Upper lobe of left lung (tissue), 4 donors: Measurements from ENCODE around the gene CABLES2.

Experiments
- CTCF ChIP-seq, 6 experiments: fragments of 450-650 bp in 4 of 6; fragments of 200-600 bp in 2 of 6; sonication (generic) in 2 of 6; IDR thresholded peaks; one replicate each; pipeline ENCODE4 v1.5.1; 2016 to 2019; ENCODE audit warnings: antibody characterized with exemption in 6 of 6
- EP300 ChIP-seq, 4 donors: sonication (generic); formaldehyde crosslinking; IDR thresholded peaks; one replicate each; pipeline ENCODE4 v1.5.1; 2017; ENCODE audit warnings: antibody characterized with exemption in 4 of 4, control low read depth in 2 of 4
- POLR2A ChIP-seq, 4 donors: fragments of 450-650 bp; IDR thresholded peaks; one replicate each; pipeline ENCODE4 v1.5.1; 2016 to 2017; ENCODE audit warnings: antibody characterized with exemption in 4 of 4, mild to moderate bottlenecking in 2 of 4
- POLR2AphosphoS5 ChIP-seq, 2 donors: sonication (generic); formaldehyde crosslinking; IDR thresholded peaks; one replicate each; pipeline ENCODE4 v1.5.1; 2017; ENCODE audit warnings: antibody characterized with exemption in 2 of 2

- TF ChIP-seq CTCF (IDR thresholded peaks at IDR 0.05) (no peak), POLR2A (IDR thresholded peaks at IDR 0.05) (no peak), POLR2AphosphoS5 (IDR thresholded peaks at IDR 0.05) (no peak), EP300 (IDR thresholded peaks at IDR 0.05) (no peak)
Measured at GRCh38 chr20:62408055-62408454, 970 bp upstream of the CABLES2 start.
